Measurements from ENCODE around the gene CASP8.

Gene CASP8

DNA sequence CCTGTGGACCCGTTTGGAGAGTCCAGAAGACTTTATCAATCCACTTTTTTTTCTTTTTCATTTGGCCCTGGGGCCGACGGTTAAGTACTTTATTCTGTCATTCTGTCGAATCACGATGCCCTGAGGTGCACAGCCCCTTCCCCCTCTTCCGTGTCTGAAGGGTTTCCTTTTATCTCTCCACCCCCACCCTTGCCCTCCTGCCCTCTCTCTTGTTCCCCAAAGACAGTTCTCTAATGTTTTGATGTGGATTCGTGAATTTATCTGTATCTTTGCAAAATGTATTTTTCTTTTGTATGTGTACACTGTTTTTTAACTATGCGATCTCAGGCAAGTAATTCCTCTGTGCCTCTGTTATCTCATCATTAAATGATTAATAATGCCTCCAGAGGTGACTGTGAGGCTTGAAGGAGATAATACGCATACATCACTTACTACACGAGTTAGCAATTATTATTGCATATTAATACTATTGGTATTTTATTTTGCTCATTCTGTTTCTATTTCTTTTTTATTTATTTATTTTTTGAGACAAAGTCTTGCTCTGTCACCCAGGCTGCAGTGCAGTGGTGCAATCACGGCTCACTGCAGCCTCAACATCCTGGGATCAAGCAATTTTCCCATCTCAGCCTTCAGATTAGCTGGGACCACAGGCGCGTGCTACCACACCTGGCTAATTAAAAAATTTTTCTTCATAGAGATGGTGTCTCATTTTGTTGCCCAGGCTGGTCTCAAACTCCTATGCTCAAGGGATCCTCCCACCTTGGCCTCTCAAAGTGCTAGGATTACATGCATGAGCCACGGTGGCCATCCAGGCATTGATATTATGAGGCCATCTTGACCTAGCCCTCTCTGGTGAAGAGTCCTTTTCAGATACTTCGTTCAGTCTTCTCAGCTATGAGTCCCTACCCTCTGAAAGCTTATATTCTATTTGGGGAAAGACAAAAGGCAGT lies 1.4 kb upstream of the CASP8 start:
- peak overlapping the region; percentile 98 for H3K27ac ChIP-seq (ENCODE audit: low read length, poor library complexity, severe bottlenecking)
- peak overlapping the region; percentile 92 for H2BK5ac ChIP-seq (ENCODE audit: low read depth, low read length, poor library complexity, severe bottlenecking)
- H3K36me3 ChIP-seq (ENCODE audit: control insufficient read depth in 1 of 2, insufficient read depth in 2 of 2, low read depth in 1 of 2, low read length in 2 of 2): no peaks in the 10 kb centered on the region
- H3K9me3 ChIP-seq (ENCODE audit: control insufficient read depth, low read length): no peaks in the 10 kb centered on the region
- DNase-seq: no peak
- peak overlapping the region in 1 of 2 experiments; percentile 81 for H3K4ac ChIP-seq (ENCODE audit: low read depth in 1 of 2, low read length in 2 of 2)
- peaks cover 19% of the 10 kb centered on the region for H3K4me1 ChIP-seq (ENCODE audit: control insufficient read depth, insufficient read depth, low read depth, low read length)
- H3K4me3 ChIP-seq (ENCODE audit: insufficient read depth in 1 of 2, low read depth in 1 of 2, low read length in 2 of 2): peak overlapping the region; percentile 57 to 89
- peak overlapping the region; percentile 77 for H2BK15ac ChIP-seq (ENCODE audit: low read depth, poor library complexity, severe bottlenecking)
- WGBS: 71% methylated on average over 5 of the region's 15 CpGs
- no peaks in the 10 kb centered on the region for H3K27me3 ChIP-seq (ENCODE audit: control insufficient read depth in 1 of 2, insufficient read depth in 1 of 2, low read length in 2 of 2)
- H3K18ac ChIP-seq (ENCODE audit: low read depth in 1 of 2, low read length in 2 of 2): peak overlapping the region; percentile 56 to 92
- H2BK120ac ChIP-seq (ENCODE audit: low read depth, low read length): peak overlapping the region; percentile 65
- no peak overlapping the region for H2BK12ac ChIP-seq (ENCODE audit: low read length in 2 of 2)
- H4K91ac ChIP-seq (ENCODE audit: low read length): no peak overlapping the region
- no peak overlapping the region for H2AFZ ChIP-seq (ENCODE audit: low read depth, low read length)
- H3K14ac ChIP-seq (ENCODE audit: low read length in 2 of 2): no peak overlapping the region
- H3K4me2 ChIP-seq (ENCODE audit: low read length, poor library complexity, severe bottlenecking): peak overlapping the region; percentile 60
- H2AK5ac ChIP-seq (ENCODE audit: low read length, severe bottlenecking): peak overlapping the region; percentile 24
- peak overlapping the region; percentile 33 for H4K8ac ChIP-seq (ENCODE audit: low read length)
- H3K79me1 ChIP-seq (replicated peaks; ENCODE audit: low read length, poor library complexity, severe bottlenecking): peaks cover 15% of the 10 kb centered on the region
- H3K23ac ChIP-seq (ENCODE audit: low read length in 2 of 2): no peak overlapping the region
- H3K9ac ChIP-seq (ENCODE audit: low read length): peak overlapping the region; percentile 93

DNA sequence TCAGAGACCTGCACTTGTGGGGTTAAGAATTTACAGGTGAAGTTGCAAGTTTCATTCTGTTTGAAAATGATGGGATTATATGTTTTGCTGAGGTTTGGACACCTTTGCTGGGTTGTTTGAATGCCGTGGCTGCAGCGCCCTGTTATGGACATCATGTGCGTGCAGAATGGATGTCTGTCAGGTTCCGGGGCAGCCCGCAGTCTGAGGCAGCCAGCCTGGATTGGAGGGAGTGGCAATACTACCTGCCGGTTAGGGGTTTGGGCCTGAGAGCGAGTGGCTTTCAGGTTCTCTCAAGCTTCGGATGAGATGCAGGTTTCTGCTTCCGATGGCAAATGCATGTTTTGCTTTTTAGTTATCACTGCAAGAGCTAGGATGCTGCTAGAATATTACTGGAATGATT lies 1.1 kb downstream of the CASP8 start:
- H3K79me1 ChIP-seq (replicated peaks; ENCODE audit: low read length, poor library complexity, severe bottlenecking): peaks cover 29% of the 10 kb centered on the region
- no peaks in the 10 kb centered on the region for H3K27me3 ChIP-seq (ENCODE audit: control insufficient read depth in 1 of 2, insufficient read depth in 1 of 2, low read length in 2 of 2)
- H3K36me3 ChIP-seq (ENCODE audit: control insufficient read depth in 1 of 2, insufficient read depth in 2 of 2, low read depth in 1 of 2, low read length in 2 of 2): peaks cover 0 to under 1% of the 10 kb centered on the region in 2 experiments
- WGBS: 96% methylated on average over 9 of the region's 9 CpGs
- no peak overlapping the region for H2AFZ ChIP-seq (ENCODE audit: low read depth, low read length)
- peak overlapping the region; percentile 84 to 93 for H2BK12ac ChIP-seq (ENCODE audit: low read length in 2 of 2)
- no peak overlapping the region for H2BK15ac ChIP-seq (ENCODE audit: low read depth, poor library complexity, severe bottlenecking)
- H3K9ac ChIP-seq (ENCODE audit: low read length): peak overlapping the region; percentile 48
- peak overlapping the region in 1 of 2 experiments; percentile 48 for H3K4me3 ChIP-seq (ENCODE audit: insufficient read depth in 1 of 2, low read depth in 1 of 2, low read length in 2 of 2)
- no peaks in the 10 kb centered on the region for H3K9me3 ChIP-seq (ENCODE audit: control insufficient read depth, low read length)
- peak overlapping the region; percentile 41 for H2AK5ac ChIP-seq (ENCODE audit: low read length, severe bottlenecking)
- H3K27ac ChIP-seq (ENCODE audit: low read length, poor library complexity, severe bottlenecking): no peak overlapping the region
- peak overlapping the region; percentile 68 for H4K91ac ChIP-seq (ENCODE audit: low read length)
- H3K4ac ChIP-seq (ENCODE audit: low read depth in 1 of 2, low read length in 2 of 2): peak overlapping the region in 1 of 2 experiments; percentile 43
- peaks cover 14% of the 10 kb centered on the region for H3K4me1 ChIP-seq (ENCODE audit: control insufficient read depth, insufficient read depth, low read depth, low read length)
- H2BK120ac ChIP-seq (ENCODE audit: low read depth, low read length): peak overlapping the region; percentile 49
- H3K4me2 ChIP-seq (ENCODE audit: low read length, poor library complexity, severe bottlenecking): no peak overlapping the region
- peak overlapping the region in 1 of 2 experiments; percentile 88 for H3K14ac ChIP-seq (ENCODE audit: low read length in 2 of 2)
- no peak overlapping the region for H3K23ac ChIP-seq (ENCODE audit: low read length in 2 of 2)
- no peak overlapping the region for H2BK5ac ChIP-seq (ENCODE audit: low read depth, low read length, poor library complexity, severe bottlenecking)
- DNase-seq: no peak
- H4K8ac ChIP-seq (ENCODE audit: low read length): peak overlapping the region; percentile 60
- H3K18ac ChIP-seq (ENCODE audit: low read depth in 1 of 2, low read length in 2 of 2): peak overlapping the region in 1 of 2 experiments; percentile 77

DNA sequence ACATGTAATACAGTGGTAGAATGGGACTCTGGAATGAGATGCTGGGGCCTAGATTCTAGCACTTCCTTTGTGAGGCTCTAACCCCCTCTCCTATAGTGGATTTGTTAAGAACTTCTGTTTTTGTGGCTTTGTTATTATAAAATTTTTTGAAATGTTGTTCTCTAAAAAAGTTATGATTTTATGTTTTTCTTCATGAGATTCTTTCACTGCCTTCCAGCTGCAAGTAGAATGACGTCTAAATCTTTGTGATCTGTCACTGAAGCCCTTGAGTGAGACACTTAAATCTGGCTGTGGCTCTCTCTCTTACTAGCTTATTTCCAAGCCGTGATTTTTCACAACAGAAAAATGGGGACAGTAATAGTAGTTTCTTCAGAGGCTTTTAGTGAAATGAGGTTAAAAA lies 1.6 kb downstream of the CASP8 start:
- Histone ChIP-seq H3K4me2 (ENCODE audit: low read length, poor library complexity, severe bottlenecking) (no peak overlapping the region), H3K14ac (ENCODE audit: low read length in 2 of 2) (no peak overlapping the region), H2BK5ac (ENCODE audit: low read depth, low read length, poor library complexity, severe bottlenecking) (no peak overlapping the region), H3K36me3 (ENCODE audit: control insufficient read depth in 1 of 2, insufficient read depth in 2 of 2, low read depth in 1 of 2, low read length in 2 of 2) (peaks cover 0 to 5% of the 10 kb centered on the region in 2 experiments), H2AFZ (ENCODE audit: low read depth, low read length) (no peak overlapping the region), H3K9ac (ENCODE audit: low read length) (peak overlapping the region; percentile 48), H2BK12ac (ENCODE audit: low read length in 2 of 2) (no peak overlapping the region), H3K27me3 (ENCODE audit: control insufficient read depth in 1 of 2, insufficient read depth in 1 of 2, low read length in 2 of 2) (no peaks in the 10 kb centered on the region), H4K91ac (ENCODE audit: low read length) (no peak overlapping the region), H3K79me1 (replicated peaks; ENCODE audit: low read length, poor library complexity, severe bottlenecking) (peaks cover 33% of the 10 kb centered on the region), H3K4me1 (ENCODE audit: control insufficient read depth, insufficient read depth, low read depth, low read length) (peaks cover 14% of the 10 kb centered on the region), H3K18ac (ENCODE audit: low read depth in 1 of 2, low read length in 2 of 2) (no peak overlapping the region), H3K27ac (ENCODE audit: low read length, poor library complexity, severe bottlenecking) (no peak overlapping the region), H2BK120ac (ENCODE audit: low read depth, low read length) (no peak overlapping the region), H3K9me3 (ENCODE audit: control insufficient read depth, low read length) (no peaks in the 10 kb centered on the region), H3K4me3 (ENCODE audit: insufficient read depth in 1 of 2, low read depth in 1 of 2, low read length in 2 of 2) (peak overlapping the region in 1 of 2 experiments; percentile 48), H3K23ac (ENCODE audit: low read length in 2 of 2) (no peak overlapping the region), H4K8ac (ENCODE audit: low read length) (no peak overlapping the region), H3K4ac (ENCODE audit: low read depth in 1 of 2, low read length in 2 of 2) (no peak overlapping the region), H2BK15ac (ENCODE audit: low read depth, poor library complexity, severe bottlenecking) (no peak overlapping the region), H2AK5ac (ENCODE audit: low read length, severe bottlenecking) (no peak overlapping the region)
- 53% methylated on average over 1 of the region's 2 CpGs for WGBS
- no peak for DNase-seq

DNA sequence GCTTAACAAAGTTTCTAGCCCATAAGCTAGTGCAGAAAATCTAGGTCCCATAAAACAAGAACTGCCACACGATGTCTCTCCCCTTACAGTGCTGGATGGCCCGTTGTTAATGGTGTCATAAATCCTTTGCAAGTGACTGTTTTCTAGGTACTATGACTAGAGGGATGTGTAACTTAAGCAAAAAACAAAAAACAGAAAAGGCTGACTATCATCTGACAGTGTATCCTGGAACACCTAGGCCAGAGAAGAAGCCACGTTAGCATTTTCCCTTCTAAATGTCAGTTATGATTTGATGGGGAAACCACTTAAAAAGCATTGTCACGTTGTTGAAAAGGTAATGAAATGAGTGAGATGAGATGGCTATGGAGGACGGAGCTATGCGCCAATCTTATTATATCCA lies 2.4 kb downstream of the CASP8 start:
- Histone ChIP-seq H3K18ac (ENCODE audit: low read depth in 1 of 2, low read length in 2 of 2) (peak overlapping the region in 1 of 2 experiments; percentile 62), H4K91ac (ENCODE audit: low read length) (no peak overlapping the region), H3K14ac (ENCODE audit: low read length in 2 of 2) (no peak overlapping the region), H3K4ac (ENCODE audit: low read depth in 1 of 2, low read length in 2 of 2) (no peak overlapping the region), H3K4me3 (ENCODE audit: insufficient read depth in 1 of 2, low read depth in 1 of 2, low read length in 2 of 2) (no peak overlapping the region), H3K79me1 (replicated peaks; ENCODE audit: low read length, poor library complexity, severe bottlenecking) (peaks cover 38% of the 10 kb centered on the region), H3K27me3 (ENCODE audit: control insufficient read depth in 1 of 2, insufficient read depth in 1 of 2, low read length in 2 of 2) (no peaks in the 10 kb centered on the region), H3K9me3 (ENCODE audit: control insufficient read depth, low read length) (no peaks in the 10 kb centered on the region), H2BK15ac (ENCODE audit: low read depth, poor library complexity, severe bottlenecking) (no peak overlapping the region), H2BK5ac (ENCODE audit: low read depth, low read length, poor library complexity, severe bottlenecking) (no peak overlapping the region), H3K23ac (ENCODE audit: low read length in 2 of 2) (no peak overlapping the region), H3K36me3 (ENCODE audit: control insufficient read depth in 1 of 2, insufficient read depth in 2 of 2, low read depth in 1 of 2, low read length in 2 of 2) (peaks cover 3 to 12% of the 10 kb centered on the region in 2 experiments), H3K4me2 (ENCODE audit: low read length, poor library complexity, severe bottlenecking) (no peak overlapping the region), H2AK5ac (ENCODE audit: low read length, severe bottlenecking) (no peak overlapping the region), H3K27ac (ENCODE audit: low read length, poor library complexity, severe bottlenecking) (no peak overlapping the region), H2AFZ (ENCODE audit: low read depth, low read length) (no peak overlapping the region), H2BK120ac (ENCODE audit: low read depth, low read length) (no peak overlapping the region), H2BK12ac (ENCODE audit: low read length in 2 of 2) (no peak overlapping the region), H4K8ac (ENCODE audit: low read length) (no peak overlapping the region), H3K9ac (ENCODE audit: low read length) (peak overlapping the region; percentile 7), H3K4me1 (ENCODE audit: control insufficient read depth, insufficient read depth, low read depth, low read length) (peaks cover 11% of the 10 kb centered on the region)
- DNase-seq: no peak
- WGBS: 34% methylated on average over 3 of the region's 6 CpGs

All from mesenchymal stem cell (in vitro differentiated cells and primary cell).